GM19397 (cell line): ENCODE data around the gene KCNJ10.

Experiments
- ATAC-seq: cut with Tn5 transposase; IDR thresholded peaks from one replicate; pipeline ENCODE4 v1.9.1; 2021; ENCODE audit warnings: mild to moderate bottlenecking, moderate library complexity; ENCODE audit not compliant: unreplicated experiment

KCNJ10 gene

DNA sequence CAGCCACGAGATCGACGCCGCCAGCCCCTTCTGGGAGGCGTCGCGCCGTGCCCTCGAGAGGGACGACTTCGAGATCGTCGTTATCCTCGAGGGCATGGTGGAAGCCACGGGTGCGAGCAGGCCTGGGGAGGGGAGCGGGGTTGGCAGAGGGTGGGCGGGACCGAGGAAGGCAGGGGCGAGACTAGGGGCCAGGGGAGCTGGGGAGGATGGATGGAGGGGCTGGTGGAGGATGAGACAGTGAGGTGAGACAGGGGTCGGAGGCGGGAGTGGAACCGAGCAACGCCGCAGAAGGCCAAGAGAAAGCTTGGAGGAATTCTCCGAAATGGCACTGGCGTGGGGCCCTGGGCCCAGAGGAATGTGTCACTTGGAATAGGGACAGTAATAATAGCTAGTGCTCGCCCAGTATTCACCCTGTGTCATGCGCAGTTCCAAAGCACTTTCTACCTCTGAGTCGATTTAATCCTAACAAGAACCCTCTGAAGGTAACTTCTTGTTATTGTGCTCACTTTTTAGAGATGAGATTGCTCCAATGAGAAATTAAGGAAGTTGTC lies 14.9 kb upstream of the KCNJ10 start:
- ATAC-seq = no peak

DNA sequence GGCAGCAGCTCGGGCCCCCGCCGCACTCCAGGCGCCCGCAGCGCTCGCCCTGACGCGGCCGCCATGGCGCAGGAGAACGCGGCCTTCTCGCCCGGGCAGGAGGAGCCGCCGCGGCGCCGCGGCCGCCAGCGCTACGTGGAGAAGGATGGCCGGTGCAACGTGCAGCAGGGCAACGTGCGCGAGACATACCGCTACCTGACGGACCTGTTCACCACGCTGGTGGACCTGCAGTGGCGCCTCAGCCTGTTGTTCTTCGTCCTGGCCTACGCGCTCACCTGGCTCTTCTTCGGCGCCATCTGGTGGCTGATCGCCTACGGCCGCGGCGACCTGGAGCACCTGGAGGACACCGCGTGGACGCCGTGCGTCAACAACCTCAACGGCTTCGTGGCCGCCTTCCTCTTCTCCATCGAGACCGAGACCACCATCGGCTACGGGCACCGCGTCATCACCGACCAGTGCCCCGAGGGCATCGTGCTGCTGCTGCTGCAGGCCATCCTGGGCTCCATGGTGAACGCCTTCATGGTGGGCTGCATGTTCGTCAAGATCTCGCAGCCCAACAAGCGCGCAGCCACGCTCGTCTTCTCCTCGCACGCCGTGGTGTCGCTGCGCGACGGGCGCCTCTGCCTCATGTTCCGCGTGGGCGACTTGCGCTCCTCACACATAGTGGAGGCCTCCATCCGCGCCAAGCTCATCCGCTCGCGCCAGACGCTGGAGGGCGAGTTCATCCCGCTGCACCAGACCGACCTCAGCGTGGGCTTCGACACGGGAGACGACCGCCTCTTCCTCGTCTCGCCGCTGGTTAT lies 14.2 kb upstream of the KCNJ10 start:
- no peak for ATAC-seq

DNA sequence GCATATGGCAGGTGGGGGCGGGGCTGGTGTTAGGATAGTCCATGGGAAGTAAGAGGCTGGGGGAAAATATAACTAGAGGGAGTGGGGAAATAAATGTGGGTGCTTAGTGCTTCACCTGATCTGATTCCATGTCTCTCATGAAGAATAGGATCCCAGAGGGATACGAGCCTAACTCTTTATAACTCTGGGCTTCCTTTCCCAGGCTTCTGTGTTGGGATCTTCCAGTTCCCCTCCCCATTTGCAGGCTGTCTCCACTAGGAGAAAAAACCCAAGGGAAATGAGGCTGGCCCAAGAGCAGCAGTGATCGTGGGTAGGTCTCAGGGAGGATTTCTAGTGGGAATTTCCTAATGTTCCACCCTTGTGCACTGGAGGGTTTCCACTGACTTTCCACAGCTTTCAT lies 13.0 kb upstream of the KCNJ10 start:
- no peak for ATAC-seq

DNA sequence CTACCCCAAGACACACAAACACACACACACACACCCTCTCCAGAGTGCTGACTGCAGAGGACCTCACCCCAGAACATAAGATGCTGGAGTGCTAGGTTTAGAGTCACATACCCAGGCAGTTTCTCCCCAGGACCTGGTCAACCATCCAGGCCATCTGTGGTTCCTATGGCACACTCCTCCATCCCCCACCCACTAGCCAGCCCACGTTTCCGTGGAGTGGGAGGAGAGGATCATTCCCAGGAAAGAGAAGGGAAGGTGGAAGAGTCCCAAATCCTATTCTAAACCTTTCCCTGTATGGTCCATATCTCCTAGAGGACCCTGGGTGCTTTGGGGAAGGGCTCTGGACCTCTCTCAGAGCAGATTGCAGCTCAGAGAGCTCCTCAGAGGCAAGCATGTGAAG lies 12.5 kb upstream of the KCNJ10 start:
- ATAC-seq = no peak

DNA sequence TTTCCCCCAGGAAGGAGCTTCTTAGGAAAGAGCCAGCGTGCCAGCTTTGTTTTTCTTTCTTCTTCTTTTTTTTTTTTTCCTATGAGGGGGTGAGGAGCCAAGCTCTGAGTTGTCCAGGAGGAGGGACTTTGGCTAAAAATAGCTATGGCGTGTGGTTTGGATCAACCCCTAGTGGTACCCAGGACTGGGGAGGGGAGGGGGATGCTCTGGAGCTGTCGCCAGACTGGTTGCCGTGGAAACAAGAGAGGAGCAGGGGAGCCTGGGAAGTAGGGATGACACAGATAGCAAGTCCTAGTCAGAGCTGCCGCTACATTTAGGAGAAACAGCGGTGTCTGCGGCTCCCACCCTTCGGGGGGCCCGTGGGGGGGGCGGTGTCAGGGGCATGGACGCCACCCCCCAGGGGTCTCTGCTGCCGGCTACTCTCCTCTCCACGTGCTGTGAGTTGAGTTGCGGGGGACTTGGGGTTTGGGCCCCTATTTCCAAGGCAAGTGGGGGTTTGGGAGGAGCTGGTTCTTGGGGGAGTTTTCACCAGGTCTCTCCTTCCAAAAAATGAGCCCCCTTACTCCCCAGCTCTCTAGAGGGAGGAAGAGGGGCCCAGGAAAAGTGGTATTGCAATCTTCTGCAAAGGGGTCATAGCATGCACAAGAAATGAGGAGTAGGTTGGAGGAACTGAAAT lies 11.4 kb upstream of the KCNJ10 start, which contains the start of gene KCNJ9:
TSS of gene KCNJ9 (plus strand) at position 278 of the 676 bp plus-strand sequence. CDS start 2,493 bp downstream, outside the sequence.
- no peak for ATAC-seq

DNA sequence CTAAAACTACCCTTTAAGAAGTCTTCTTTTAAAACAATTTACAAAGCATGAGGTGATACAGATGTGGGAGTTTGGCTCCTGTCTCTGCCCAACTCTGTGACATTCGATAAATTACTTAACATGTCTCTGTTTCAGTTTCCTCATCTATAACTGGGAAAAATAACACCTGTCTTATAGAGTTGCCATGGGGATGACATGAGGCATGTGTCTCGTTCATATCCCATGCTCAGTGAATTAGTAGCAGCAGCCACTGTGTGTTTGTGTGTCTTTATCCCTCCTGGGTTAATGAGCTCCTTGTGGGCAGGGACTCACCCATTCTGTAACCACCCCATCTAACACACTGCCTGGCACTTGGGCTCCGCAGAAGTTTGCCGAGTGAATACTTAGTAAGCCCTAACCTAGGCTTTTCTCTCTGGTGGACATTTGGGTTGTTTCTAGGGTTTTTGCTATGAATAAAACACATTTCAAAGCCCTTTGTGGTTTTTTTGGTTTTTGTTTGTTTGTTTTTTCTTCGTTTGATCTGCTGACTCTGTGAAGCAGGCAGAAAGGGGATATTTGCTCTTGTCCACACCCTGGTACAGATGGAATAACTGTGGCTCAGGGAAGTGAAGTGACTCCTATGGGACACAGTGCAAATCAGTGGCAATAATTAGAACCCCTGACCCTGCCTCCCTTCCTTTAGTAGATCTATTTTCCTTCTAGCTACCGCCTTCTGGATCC lies 10.6 kb upstream of the KCNJ10 start:
- ATAC-seq = no peak

DNA sequence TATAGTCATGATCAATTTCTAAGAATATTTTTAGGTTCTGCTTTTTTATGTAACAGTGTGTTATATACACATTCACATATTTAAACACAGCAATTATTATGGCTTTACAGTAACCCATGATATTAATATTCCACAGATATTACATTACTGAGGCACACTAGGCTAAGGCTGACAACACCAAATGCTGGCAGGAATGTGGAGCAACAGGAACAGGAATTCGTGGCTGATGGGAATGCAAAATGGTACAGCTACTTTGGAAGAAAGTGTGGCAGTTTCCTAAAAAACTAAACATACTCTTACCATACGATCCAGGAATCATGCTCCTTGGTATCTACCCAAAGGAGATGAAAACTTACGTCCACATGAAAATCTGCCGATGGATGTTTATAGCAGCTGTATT lies 9.5 kb upstream of the KCNJ10 start:
- no peak for ATAC-seq

DNA sequence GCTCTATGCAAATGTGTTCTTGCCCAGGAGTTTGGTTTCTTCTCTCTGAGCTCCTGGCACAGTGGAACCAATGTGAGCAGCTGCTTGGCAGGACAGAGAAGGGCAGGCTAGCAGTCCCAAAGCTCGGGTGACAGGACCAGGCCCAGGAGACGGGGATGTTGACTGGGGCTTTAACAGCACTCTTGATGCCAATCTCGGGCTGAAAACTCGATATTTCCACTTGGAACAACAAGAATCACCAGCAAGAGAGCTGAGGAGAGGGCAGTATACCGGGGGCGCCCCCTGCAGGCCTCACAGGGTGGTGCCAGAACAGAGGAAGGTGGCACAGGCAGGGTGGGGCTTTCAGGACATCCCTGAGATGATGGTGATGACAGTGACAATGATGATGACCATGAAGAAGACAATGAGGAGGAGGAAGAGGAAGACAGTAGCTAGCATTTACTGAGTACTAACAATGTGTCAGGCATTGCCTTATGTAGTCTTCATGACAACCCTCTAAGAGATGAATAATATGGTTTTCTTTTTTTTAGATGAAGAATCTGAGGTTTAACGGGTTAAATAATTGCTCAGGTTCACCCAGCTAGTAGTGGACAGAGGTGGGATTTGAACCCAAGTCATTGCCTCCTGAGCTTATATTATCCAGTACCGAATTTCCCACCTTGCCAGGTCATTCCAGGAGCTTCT lies 8.7 kb upstream of the KCNJ10 start:
- ATAC-seq = no peak

DNA sequence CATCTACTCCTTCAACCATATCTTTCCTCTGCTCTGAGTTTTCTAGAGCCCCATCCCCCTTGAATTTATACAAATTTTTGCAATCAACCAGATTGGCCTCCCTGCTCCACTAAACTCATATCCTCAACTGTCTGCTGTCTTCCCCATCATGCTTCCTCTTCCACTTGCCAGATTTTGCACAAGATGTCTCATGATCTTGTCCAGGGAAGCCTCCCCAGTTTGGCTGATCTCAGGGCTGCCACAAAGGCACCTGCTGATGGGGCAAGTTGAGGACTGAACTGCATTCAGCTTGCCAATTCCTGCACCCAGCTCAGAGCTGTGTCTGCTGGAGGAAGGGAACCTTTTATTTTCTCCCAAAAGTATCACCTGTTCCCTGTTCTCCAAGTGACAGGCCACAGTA lies 7.5 kb upstream of the KCNJ10 start:
- no peak for ATAC-seq

DNA sequence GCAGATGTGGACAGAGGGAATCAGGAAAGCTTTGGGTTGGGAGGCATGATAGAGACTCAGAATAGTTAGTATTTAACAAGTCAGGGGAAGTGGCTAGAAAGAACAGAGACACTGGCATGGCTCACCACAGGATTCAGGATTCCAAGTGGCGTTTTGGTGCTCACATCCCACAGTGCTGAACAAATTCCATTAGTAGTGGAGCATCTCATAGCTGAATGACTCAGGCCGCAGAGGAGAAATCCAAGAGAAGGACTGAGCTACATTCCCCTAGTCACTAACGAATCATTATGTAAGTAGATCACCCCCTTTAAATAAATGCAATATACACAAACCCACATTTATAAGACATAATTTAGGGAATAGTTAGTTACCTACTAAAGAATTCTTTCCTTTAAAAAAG lies 6.3 kb upstream of the KCNJ10 start:
- ATAC-seq = no peak

DNA sequence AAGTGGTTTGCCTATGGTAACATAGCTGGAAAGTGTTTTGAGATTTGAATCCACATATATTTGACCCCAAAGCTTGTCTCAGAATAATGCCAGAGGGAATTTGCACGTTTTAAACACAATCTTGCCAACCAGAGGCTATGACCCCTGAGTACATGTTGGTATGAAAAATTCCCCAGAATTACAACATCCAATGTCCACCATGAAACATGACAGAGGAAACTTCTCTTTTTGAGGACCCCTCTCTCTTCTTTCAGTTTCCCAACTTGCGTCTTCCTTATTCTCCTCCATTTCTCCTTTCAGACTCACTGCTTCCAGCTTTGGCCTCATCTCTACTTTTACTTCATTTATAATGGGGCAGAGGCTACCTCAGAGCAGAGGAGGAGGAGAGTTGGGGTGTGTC lies 5.9 kb upstream of the KCNJ10 start:
- ATAC-seq = no peak

DNA sequence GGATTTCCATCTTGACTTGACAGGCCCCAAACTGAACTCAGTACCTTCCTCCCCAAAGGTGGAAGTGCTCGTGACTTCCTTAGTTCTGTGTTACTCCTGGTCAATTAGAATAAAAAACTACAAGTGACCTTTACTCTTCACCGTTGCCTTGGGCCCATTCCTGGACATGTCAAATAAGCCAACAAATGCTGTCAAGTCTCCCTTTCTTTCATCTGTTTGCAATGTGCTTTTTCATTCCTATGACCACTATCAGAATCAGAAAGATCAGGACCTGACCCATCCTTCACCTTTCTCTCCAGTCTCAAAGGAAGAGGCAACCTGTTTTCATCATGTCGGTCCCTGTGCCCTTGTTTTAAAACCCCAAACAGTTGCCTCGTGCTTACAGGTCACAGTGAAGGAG lies 4.9 kb upstream of the KCNJ10 start:
- ATAC-seq = no peak

DNA sequence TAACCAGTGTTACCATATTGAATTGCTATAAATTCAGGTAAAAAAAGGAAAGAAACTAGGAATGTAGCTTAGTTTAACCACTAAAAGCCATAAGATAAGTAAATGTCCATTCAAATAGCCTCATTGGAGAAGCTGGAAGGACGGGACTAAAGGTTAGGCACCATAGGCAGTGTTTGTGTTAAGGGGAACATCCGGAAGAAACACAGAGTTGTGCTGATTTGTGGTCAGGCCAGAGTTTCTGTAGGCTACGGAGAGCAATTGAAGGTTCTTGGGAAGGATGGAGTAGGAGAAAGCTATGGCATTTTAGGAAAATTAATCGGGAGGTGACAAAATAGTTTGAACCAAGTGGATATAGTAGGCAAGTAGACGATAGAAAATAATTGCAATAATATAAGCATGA lies 1.3 kb upstream of the KCNJ10 start:
- ATAC-seq = no peak

DNA sequence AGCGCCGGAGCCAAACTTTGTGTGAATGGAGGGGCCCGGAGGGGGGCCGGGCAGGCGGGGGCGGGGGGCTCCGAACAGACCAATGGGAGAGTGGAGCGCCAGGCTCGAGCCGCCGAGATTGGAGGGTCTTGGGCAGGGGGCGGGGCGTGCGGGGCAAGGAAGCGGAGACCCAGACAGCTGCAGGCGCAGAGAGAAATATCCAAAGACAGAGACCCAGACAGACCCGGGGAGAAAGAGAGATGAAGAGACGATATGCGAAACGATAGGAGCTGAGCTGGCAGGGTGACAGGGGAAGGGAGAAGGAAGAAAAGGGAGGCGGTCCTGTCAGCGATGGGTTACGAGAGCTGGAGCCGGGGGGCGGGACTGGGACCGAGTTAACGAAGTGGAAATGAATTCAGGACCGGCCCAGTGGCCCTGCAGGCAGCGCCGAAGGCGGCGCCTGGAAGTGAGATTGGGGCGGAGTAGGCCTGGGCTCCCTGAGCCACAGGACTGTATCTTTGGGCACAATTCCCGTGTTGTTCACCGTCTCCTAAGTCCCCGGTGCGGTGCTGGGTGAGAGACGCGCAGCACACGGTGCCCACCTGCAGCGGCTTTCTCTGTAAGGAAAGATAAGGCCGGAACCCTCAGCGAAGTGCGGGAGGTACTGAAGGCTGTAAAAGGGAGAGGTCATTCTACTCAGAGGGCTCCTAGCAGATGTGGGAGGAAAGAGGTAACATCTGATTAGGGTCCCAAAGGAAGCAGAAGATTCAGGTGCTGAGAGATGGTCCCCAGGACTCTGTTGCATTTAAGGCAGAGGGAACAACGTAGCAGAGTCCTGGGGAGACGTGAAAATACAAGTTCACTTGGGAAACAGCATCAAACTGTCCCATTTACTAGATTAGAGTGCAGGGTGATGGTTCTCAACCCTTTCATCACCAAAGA lies 543 bp upstream of the KCNJ10 start:
- ATAC-seq = no peak

DNA sequence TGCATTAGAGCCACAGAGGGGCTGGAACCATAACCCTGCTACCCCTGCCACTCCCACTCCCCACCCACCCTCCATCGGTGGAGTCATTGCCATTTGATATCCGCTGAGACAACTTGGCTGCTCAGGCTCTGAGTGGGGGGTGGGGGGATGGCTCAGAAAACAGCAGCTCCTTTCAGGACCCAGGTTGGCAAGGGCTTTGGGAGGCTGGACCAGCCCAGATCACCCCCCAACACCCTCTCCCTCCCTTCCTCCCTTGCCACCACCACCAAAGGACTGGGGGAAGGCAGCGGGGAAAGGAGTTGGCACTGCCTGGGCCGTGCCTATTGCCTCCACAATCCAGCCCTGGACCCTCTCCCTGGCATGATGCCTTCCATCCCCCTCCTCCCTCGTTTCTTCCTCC lies 1.7 kb downstream of the KCNJ10 start:
- ATAC-seq = no peak

DNA sequence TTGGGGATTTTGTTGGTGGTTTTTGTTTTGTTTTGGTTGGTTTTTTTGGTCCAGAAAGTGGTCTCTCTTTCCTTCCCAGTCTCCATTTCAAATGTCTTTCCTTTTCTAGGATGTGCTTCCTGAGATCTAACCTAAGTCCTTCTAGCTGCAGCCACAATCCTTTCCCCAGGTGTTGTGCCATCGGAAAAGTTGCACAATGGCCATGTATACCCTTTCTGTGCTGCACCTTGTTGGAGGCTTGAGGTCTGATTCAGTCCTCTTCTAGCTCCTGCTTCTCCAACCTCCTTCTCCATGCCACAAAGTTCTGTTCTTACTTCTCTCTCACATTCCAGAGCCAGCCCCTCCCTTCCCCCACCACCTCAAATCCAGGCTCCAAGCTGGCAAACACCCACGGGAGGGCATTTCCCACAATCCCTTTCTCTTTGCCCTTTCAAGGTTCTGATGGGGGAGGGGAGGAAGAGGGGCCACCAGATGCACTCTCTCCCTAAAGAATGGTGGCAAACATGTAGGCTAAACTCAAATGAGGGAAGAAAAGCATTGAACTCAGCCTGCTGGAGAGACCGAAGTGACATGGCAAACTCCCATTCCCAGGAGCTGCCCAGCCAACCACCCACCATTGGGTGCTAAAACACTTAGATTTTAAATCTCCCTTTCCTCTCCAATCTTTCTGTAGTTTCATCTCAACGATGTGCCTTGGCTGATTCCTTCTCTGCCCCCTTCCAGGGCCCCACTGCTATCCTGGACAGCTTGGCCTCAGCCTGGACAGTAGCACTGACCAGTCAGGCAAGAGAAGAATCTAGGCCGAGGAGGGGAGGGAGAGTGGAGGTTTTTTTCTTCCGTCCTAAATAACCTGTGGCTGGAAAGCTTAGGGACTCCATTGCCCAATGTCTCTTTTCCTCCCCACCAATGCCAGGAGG lies 2.9 kb downstream of the KCNJ10 start:
- no peak for ATAC-seq

DNA sequence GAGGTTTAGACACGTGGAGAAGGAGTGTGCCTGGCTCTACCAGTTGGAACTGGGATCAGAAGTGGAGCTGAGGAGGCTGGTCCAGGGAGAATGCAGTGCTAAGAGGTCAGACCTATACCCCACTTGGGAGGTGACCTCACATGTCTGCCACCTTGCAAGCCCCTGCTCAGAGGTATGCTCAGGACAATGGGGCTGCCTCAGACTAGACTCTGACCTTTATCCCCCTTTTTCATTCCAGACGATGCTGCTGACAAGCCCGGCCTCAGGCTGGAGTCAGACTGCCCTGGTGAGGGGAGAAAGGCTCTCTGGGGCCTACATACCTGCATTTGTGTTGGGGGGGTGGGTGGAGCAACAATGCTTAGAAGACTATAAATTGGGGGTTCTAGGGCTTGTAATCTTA lies 5.2 kb downstream of the KCNJ10 start:
- no peak for ATAC-seq

DNA sequence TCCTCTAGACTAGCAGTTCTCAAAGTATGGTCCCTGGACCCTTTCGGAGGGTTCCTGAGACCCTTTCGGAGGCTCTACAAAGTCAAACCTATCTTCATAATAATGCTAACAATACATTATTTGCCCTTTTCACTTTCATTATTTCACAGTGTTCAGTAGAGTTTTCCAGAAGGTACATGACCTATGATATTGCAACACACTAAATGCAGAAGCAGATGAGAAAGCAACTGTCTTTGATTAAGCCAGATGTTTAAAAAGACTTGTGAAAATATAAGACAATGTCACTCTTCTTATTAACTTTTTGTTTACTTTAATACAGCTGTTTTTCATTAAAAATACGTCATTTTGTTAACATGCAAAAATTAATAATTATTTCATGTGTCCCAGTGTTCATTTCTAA lies 5.8 kb downstream of the KCNJ10 start:
- ATAC-seq = no peak

DNA sequence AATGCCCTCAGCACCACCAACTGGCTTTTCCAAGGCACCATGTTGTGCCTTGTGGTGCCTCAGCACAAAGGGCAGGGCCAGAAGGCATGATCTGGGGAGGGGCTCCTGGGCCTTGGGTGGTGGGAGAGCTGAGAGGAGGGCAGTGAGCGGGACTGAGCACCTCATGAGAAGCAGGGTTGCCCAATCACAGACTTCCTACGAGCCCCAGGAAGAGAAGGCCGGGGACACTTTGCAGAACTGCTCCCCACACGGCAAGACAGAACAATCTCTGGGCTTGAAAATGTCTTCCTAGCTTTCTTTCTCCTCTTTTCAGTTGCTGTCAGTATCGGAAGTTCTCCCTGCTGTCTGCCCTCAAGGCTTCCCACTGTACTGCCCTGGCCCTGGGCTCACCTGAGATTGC lies 6.8 kb downstream of the KCNJ10 start:
- no peak for ATAC-seq
